Keratinocyte (primary cell): Measurements from ENCODE around the gene MALL.

Experiments
- EZH2 ChIP-seq: IDR thresholded peaks from one replicate; pipeline ENCODE4 v1.6.1; 2012; ENCODE audit warnings: inconsistent platforms, mild to moderate bottlenecking, low read length, moderate library complexity
- TF ChIP-seq, protein P1 (sequence below), 3 experiments: IDR thresholded peaks in 1 of 3; conservative IDR thresholded peaks in 1 of 3; optimal IDR thresholded peaks in 1 of 3; 2 replicates in 2 of 3; 3 replicates in 1 of 3; pipeline versions ENCODE3 to v1.5.1; 2011; ENCODE audit warnings: low read length in 3 of 3, mild to moderate bottlenecking in 3 of 3, moderate library complexity in 2 of 3, control low read depth in 1 of 3, inconsistent platforms in 1 of 3; ENCODE audit not compliant: insufficient read depth in 2 of 3; ENCODE audit errors: extremely low read depth in 1 of 3

DNA sequence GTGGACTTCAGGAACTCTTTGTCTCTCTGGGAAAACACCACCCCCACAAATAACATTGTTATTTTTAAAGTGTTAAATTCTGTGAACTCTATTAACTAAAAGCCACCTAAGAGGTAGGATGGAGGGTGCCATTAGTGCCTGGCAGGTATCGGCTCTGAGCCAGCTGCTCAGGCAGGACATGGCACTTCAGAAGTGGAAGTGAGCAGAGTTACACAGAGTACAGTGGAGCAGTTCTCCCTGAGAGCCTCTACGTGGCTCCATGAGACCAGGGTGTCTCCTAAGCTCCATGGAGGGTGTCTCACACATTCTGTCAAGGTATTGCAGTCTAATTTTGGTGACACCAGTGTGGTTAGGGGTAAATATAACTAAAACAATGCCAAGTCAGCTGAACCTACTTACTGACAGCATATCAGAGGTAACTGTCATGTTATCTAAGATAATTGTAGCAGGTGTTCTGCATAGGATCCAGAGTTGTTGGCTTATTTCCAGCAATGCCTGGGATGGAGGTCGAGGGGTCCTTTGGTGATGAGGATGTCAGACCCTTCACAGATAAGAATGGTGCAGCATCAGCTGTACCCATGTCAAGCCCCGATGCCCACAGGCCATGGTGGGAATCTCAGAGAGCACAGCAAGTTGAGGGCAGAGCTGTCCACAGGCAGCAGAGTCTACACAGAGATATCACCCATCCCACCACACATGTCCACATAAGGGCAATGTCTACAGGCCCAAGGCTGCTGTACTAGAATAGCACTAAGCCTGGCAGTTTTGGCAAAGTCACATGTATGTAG is 8.6 kb upstream of the MALL start:
- TF ChIP-seq, protein P1, sequence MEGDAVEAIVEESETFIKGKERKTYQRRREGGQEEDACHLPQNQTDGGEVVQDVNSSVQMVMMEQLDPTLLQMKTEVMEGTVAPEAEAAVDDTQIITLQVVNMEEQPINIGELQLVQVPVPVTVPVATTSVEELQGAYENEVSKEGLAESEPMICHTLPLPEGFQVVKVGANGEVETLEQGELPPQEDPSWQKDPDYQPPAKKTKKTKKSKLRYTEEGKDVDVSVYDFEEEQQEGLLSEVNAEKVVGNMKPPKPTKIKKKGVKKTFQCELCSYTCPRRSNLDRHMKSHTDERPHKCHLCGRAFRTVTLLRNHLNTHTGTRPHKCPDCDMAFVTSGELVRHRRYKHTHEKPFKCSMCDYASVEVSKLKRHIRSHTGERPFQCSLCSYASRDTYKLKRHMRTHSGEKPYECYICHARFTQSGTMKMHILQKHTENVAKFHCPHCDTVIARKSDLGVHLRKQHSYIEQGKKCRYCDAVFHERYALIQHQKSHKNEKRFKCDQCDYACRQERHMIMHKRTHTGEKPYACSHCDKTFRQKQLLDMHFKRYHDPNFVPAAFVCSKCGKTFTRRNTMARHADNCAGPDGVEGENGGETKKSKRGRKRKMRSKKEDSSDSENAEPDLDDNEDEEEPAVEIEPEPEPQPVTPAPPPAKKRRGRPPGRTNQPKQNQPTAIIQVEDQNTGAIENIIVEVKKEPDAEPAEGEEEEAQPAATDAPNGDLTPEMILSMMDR (optimal IDR thresholded peaks at IDR 0.05 in 1 of 3, IDR thresholded peaks at IDR 0.05 in 1 of 3, conservative IDR thresholded peaks at IDR 0.05 in 1 of 3; ENCODE audit: extremely low read depth in 1 of 3, insufficient read depth in 2 of 3, low read length in 3 of 3): no peak
- TF ChIP-seq EZH2: no peak
